CD4-positive, alpha-beta T cell treated with Interleukin-1 beta for 1 hour (primary cell): ENCODE results near the gene ZNF488.

Experiments used
- DNase-seq, 2 donors: peaks; one replicate each; pipeline ENCODE4 v3.0.0-alpha.2; 2020 to 2022

Gene ZNF488

GRCh38 chr10:47381427-47382379 lies 2.4 kb downstream of the ZNF488 start:
- no peak for DNase-seq

DNA sequence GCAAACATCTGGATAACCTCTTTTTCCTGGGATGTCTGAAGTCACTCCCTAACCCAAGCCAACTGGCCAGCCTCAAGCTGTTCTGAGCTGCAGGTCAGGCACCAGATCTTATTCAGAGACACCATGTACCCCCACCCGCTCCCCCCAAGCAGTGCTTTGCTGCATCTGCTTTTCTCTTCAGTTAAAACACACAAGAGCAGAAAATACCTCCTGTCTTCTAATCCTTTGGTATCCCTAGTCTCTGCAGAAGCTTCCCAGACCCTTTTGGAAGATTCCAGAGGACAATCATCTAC lies 3.0 kb downstream of the ZNF488 start:
- DNase-seq: no peak

- DNase-seq: no peak
Observed at GRCh38 chr10:47380341-47381102, 3.6 kb downstream of the ZNF488 start.

GRCh38 chr10:47379901-47380300 lies 4.2 kb downstream of the ZNF488 start:
- no peak for DNase-seq

- no peak for DNase-seq
Observed at GRCh38 chr10:47379445-47379785, 4.7 kb downstream of the ZNF488 start.

DNA sequence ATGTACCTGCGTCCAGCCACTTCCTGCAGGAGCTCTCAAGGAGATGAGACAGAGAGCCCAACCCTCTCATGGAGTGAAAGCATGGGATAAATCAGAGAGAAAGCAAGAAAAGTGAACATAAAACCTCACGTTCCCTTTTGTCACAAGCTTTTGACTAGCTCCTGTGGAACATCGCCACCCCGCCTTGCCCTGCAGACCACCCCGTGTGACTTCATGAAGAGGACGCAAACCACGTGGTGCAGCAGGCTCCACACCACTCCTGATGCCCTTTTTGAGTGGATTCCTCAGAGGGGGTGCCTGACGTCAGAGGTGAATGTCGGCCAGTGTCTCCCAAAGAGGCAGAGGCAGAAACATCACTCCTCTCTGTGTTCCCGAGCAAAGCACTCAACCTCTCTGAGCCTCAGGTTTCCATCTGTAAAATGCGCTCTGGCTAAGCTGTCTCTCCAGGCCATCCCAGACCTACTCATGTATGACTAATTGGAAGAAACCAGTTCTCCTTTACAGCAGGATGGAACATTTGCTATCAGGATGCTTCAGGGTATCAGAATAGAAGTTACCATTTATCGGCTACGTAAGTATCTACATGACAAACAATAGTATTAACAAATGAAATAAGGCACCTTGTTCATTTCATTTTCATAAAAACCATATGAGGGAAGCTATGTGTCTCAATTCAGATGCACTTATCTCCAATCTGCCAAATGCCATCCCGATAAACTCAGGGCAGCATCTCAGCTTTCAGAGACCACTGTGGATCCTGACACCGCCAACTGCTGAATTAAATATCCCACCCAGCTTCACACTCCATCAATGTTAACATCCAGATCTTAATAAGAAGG lies 5.3 kb downstream of the ZNF488 start:
- DNase-seq: no peak

DNA sequence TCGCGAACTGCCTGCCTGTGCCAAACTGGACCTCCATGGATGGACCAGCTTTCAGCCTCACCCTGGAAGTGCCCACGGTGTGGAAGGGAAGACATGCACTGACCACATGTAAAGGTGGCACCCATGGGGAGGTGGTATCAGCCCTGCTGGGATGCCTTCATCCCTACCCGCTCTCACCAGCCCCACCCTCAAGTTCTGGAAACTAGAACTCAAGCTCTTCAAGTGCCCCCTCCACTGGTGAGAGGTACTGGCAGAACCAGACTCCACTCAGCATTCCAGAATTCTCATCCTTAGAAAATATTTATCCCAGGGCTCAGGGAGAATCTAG lies 5.9 kb downstream of the ZNF488 start:
- DNase-seq: no peak

GRCh38 chr10:47376522-47377220 lies 7.4 kb downstream of the ZNF488 start:
- DNase-seq: no peak

DNA sequence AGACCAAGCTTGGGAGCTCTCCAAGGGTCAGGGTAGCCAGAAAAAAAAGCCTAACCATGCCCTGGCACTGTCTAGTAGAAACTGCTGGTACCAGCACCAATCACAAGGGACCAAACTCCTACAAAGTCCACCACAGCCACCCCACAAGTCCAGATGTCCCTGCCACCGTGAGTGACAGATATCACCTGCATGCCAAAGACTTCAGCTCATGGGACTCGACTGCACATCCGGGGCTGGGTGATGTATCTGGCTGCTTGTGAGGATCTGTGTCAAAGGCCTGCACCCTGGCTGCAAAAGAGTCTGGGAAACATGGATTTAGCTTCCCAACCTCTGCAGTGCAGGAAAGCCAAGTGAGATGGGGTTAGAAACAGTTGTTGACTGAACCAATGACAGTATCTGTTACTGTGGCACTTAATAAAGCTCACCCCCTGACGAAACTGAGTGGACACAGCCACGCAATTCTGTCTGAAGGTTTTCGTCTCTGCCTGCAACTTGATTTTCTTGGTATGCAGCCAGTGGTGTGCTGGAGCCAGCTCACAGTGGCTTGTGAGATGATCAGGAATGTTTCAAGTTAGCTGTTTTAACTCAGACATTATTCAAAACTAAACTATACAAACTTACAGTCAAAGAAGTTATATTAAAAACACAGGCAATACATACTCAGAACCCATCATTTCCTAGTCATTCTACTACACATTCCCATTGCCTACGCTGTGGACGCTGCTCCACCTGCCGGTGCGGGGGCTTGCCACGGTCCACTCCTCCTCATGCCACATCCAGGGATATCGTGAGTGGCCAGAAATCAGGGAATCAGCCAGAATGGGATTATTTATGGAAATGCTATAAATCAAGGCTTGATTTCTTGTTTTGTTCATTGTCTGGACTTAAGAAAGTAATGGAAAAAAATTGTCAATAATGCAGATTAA lies 9.2 kb downstream of the ZNF488 start:
- DNase-seq: no peak

- no peak for DNase-seq
Observed at GRCh38 chr10:47372726-47373125, 11.4 kb downstream of the ZNF488 start.

- DNase-seq: no peak
Observed at GRCh38 chr10:47371629-47372485, 12.2 kb downstream of the ZNF488 start.

DNA sequence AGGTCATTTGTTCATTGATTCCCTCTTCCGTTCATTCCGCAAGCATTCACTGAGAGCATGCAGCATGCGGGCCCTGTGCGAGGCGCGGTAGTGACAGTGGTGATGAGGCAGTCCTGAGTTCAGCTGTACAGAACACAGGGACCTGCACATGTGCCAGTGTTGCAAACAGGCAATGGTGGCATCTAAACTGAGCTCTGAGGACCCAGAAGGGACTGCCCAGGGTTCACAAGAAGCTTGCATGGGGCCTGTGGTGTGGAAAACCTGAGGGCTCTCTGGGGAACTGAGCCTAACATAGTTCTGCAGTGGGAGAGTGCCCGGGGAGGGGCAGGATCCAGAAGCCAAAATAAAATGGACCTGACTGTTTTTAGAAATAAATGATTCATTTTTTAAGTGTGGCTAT lies 13.2 kb downstream of the ZNF488 start:
- no peak for DNase-seq

- DNase-seq: no peak
Observed at GRCh38 chr10:47370015-47370767, 13.9 kb downstream of the ZNF488 start.

- DNase-seq: no peak
Observed at GRCh38 chr10:47369251-47369894, 14.7 kb downstream of the ZNF488 start.

DNA sequence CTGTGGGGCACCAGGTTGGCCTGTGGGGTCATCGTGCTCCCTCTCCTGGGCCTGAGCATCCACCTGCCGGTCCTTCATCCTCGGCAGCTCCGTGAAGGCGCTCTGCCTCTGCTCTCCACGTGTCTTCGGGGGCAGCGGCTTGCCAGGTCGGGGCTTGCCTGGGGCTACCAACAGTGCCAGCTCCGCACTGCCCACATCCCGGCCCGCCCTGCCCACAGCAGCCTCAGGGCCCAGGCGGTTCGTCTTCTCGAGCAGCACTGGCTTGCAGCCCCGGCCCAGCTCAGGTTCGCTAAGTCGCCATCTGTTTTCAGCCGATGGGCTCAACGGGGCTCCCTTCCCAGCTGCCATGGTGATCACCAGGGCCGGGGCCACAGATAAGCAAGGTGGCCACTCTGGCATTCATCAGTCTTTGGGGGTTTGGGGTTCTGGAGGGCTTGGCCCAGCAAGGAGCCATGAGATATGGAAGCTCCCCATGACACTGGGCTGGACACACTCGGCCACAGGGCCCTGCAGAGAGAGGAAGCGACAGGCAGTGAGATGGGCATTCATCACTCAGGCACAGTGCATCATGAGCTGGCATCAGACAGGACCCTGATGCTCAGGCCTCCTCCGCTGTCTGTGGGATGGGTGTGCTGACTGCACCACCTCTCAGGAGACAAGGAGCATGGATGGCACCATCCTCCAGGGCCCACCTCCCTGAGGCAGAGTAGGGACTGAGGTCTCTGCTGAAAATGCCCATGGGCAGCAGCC lies 15.5 kb downstream of the ZNF488 start:
- no peak for DNase-seq

- no peak for DNase-seq
Observed at GRCh38 chr10:47367646-47368045, 16.4 kb downstream of the ZNF488 start.

DNA sequence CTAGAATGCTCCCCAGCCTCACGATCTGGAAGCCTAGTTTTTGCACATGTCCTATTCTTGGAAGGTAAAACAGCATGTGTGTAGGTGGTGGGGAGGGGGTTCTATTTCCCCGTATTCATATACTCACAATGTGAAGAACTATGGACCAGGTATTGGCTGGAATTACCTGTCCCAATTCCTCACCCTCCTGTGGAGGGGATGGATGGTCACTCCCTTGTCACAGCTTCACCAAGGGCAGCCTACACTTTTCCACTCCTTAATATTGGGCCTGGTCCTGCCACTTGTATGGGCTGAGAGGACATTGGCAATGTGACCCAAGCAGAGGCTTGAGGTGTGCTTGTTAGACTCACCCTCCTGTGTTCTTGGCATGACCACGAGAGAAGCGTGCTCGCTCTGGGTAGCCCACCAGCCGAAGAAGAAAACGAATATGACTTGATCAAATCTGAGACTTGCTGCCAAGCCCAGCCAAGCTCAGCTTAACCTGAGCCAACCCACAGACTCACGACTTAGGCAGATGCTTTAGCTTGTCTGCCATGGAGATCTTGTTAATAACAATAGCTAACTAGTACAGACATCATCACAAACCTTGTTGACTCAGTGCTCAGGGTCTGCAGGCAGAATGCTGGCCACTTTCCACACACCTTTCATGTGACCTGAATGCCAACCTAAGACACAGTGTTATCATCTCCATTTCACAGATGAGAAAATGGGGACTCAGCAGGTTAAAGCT lies 17.2 kb downstream of the ZNF488 start:
- no peak for DNase-seq

DNA sequence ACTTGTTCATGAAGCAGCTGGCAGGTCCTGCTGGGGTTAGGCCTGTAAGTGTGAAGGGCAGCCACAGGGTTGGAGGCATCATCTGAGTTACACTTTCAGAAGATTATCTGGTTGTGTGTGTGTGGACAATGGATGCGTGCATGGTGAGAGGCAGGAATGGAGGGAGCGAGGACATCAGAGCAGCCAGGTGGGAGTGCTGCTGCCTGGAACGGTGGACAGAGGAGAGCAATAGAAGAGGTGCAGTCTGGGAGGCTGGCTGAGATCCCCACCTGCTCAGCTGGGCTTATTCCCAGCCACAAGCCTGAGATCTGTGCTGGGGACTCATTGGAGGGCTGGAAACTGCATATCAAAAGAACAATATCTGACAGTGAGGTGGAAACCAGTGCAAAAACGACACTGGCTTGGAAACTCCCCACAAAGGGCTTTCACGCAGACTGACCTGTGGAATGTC lies 17.9 kb downstream of the ZNF488 start:
- no peak for DNase-seq
